ENCODE data around the gene NXNL2.

DNA sequence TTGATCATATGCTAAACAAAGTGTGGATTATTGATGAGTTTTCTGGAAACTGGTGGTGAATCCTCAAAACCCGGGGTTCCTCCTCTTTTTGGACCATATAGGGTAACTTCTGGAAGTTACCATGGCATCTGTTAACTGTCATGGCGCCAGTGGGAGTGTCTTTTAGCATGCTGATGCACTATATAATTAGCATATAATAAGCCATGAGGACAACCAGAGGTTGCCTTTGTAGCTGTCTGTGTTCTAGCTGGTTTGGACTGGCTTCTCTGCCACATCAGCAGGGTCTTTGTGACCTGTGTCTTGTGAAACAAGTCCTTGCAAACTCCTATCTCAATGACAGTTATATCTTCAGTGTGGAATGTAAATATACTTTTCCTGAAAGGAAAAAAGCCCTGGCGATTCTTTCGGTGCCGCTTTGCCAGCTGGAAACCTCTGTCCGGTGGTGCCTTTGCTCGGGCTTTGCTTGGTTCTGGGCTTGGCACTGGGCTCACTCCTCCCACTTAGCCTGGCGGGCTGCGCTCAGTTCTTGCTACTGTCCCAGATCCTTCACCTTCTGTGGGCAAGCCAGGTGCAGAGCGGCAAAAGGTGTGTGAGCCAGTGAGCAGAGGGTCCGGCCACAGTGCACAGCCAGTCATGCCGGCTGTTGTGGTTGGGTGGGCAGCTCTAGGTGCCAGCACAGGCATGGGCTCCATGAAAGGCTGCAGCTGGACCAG, 20.4 kb downstream of the NXNL2 start:
- TF ChIP-seq POLR2A (IDR thresholded peaks at IDR 0.05) = no peak
- TF ChIP-seq, protein P1, sequence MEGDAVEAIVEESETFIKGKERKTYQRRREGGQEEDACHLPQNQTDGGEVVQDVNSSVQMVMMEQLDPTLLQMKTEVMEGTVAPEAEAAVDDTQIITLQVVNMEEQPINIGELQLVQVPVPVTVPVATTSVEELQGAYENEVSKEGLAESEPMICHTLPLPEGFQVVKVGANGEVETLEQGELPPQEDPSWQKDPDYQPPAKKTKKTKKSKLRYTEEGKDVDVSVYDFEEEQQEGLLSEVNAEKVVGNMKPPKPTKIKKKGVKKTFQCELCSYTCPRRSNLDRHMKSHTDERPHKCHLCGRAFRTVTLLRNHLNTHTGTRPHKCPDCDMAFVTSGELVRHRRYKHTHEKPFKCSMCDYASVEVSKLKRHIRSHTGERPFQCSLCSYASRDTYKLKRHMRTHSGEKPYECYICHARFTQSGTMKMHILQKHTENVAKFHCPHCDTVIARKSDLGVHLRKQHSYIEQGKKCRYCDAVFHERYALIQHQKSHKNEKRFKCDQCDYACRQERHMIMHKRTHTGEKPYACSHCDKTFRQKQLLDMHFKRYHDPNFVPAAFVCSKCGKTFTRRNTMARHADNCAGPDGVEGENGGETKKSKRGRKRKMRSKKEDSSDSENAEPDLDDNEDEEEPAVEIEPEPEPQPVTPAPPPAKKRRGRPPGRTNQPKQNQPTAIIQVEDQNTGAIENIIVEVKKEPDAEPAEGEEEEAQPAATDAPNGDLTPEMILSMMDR (IDR thresholded peaks at IDR 0.05) = no peak

Data from Peyer's patch (tissue), 4 donors.